NK-92 treated with Interleukin-12 subunit alpha and Interleukin-12 subunit beta, amount 100 ng/mL, for 24 hours (cell line): ENCODE measurements around the gene ETS2.

Experiments used
- DNase-seq: peaks from one replicate; lab custom pipeline; 2025; lab: John Stamatoyannopoulos, UW

The ETS2 gene

DNA sequence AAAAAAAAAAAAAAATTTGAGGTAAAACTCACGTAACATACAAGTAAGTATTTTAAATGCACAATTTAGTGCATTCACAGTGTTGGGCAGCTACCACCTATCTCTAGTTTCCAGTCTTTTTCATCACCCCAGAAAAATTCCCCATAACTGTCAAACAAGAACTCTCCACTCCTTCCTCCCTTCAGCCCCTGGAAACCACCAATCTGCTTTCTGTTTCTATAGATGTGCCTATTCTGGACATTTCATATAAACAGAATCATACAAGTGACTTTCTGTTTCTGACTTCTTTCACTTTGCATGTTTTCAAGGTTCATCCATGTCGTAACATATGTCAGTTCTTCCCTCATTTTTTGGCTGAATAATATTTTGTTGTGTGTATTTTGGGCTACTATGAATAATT lies 24.9 kb upstream of the ETS2 start:
- DNase-seq = no peak

DNA sequence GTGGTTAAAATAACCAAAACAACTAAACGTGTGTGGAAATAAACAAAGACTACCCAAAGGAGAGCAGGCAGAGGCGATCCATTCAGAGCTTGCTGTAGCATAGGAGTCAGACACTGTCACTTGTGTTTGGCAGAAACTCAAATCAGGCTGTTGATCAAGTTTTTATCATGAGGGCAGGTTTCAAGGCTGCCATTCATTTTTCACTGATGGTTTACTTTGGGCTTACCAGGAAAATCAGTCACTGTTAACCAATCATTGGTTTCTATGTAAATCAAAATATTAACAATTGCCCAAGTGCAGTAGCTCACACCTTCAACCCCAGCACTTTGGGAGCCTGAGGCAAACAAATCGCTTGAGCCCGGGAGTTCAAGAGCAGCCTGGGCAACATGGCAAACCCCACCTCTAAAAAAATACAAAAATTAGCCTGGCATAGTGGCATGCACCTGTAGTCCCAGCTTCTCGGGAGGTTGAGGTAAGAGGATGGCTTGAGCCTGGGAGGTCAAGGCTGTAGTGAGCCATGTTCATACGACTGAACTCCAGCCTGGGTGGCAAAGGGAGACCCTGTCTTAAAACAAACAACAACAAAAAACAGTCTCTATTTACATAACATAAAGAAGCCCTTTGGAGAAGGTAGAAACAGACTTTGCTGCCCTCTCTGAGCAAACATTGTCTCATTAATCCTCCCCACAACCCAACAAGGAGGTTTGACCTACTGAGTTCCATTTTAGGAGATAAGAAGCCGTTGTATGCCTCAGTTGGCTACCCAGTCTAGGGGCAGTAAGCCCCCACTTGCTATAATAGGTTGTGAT lies 21.1 kb upstream of the ETS2 start:
- DNase-seq = no peak

DNA sequence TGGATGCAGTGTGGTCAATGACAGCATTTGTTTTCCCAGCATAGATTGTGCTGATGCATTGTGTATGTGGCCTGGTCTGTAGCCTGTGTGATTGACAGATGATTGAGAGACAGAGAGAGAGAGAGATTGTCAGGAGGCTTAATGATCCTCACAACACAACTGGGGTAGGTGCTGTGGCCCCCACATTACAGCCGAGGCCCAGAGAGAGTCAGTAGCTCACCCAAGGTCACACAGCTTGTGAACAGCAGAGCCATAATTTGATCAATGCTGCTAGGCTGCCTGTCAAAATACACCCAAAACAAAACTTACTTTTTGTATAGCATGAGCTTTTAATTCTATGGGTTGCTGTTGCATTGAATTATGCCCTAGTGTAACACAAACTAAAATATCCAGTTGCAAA lies 20.2 kb upstream of the ETS2 start:
- DNase-seq = no peak

DNA sequence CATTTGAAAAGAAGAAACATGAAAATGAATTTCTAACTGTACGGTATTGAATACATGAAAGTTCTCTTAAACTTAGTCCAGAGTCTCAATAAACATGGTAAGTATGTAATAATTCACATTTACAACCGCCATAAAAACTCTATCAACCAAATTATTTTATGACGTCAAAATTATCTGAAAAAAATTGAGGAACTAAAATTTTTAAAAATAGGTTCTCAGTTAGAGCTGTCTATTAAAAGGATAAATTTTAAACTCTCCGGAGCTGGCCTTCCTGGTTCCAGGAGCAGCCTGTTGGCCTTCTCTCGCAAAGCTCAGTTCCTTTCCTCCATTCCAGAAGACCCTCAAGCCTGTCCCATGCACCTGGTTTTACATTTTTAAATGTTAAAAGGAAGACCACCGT lies 18.7 kb upstream of the ETS2 start:
- no peak for DNase-seq

DNA sequence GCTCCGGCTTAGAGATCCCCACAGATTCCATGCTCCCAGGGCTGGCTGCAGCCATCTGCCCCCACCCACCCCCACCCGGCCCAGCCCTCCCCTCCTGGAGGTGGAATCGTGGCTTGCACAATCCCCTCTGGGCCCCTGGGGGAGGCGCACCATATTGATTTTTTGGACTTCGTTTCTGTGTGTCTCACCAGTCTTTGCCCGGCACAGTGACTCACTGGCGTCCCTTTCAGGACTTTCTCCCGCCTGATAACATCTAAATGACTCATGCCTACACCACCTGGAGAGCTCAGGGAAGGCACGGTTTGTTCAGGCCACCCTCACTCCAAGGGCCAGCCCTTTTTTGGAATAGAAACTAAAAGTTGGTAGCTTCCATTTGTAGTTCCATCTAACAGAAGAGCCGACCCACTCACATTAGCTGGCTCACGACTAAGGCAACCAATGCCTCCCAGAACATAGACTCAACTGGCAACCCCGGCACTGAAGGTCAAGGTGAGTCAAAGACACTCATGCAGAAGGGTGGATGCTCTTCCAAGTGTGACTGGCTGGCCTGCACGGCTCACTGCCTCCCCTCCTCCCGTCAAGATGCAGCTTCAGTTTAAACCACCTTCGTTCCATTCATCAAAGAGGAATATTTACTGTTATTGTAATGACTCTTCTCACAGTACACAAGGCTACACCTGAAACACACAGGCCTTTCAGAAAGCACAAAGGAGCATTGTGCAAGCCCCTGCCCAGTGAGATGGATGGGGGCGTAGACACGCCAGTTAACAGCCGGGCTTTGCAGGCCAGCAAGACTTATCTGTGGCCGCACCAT lies 18.1 kb upstream of the ETS2 start:
- DNase-seq = no peak

DNA sequence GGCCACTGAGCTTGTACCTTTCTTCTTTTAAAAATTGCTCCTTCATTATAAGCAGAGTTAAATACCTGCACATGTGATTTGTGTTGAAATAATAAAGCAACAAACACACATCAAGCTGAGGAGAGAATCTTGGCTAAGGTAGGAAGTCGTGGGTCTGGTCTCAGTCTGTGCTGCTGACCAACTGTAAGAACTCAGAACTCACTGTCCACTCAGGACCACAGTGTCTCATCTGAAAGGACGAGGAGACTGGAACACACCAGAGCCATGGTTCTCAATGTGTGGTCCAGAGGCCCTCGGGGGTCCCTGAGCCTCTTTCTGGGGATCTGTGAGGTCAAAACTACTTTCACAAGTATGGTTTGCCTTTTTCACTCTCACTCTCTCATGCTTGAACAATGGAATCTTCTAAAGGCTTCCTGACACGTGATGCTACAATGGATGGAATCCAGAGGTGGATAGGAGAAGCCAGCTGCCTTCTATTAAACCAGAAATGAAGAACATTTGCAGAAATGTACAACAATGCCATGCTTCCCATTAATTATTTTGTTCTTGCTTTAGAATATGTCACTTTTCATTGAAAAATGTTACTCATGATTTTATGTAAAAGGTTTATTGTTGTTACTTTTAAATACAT lies 17.3 kb upstream of the ETS2 start:
- DNase-seq = no peak

DNA sequence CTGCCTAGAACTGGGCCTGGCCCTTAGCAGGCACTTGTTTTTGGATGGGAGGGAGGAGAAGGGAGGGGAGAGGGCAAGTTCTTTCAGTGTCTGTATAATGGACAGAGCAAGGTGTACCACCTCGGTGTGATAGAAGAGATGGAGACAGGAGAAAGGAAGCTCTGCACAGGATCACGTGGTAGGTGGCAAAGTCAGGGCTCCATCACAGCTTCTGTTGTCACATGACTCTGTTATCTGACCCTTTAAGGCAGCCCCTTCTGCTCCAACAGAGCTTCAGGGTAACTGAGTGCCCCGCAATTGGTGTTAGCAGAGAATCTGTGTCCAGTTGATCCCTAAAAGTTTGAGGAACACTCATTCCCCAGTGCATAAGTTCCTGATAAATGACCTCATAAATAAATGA lies 16.5 kb upstream of the ETS2 start:
- no peak for DNase-seq

DNA sequence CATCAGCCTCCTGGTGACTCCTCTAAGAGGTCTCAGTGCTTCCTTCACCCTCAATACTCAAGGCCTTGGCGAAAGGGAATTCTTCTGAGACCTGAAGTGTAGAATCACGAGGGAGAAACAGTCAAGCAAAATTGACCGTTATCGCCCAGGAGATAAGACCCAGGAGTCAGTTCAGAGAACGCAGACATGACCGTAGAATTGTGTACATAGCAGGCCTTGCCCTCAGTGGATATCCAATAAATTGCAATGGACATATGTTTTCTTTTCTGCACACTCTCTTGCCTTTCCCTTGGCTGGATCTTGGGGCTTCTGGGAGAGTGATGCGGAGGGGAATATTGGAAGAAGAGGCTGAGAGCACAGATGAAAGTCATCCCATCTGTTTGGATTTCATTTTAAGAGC lies 15.7 kb upstream of the ETS2 start:
- no peak for DNase-seq

DNA sequence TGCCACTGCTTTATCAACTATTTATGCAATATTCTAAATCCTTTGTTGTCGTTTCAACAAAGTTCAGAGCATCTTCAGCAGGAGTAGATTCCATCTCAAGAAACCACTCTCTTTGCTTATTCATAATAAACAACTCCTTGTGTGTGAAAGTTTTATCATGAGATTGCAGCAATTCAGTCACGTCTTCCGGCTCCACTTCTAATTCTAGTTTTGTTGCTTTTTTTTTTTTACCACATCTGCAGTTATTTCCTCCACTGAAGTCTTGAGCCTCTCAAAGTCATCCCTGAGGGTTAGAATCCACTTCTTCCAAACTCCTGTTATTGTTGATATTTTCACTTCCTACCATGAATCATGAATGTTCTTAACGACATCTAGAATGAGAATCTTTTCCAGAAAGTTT lies 14.8 kb upstream of the ETS2 start:
- no peak for DNase-seq

DNA sequence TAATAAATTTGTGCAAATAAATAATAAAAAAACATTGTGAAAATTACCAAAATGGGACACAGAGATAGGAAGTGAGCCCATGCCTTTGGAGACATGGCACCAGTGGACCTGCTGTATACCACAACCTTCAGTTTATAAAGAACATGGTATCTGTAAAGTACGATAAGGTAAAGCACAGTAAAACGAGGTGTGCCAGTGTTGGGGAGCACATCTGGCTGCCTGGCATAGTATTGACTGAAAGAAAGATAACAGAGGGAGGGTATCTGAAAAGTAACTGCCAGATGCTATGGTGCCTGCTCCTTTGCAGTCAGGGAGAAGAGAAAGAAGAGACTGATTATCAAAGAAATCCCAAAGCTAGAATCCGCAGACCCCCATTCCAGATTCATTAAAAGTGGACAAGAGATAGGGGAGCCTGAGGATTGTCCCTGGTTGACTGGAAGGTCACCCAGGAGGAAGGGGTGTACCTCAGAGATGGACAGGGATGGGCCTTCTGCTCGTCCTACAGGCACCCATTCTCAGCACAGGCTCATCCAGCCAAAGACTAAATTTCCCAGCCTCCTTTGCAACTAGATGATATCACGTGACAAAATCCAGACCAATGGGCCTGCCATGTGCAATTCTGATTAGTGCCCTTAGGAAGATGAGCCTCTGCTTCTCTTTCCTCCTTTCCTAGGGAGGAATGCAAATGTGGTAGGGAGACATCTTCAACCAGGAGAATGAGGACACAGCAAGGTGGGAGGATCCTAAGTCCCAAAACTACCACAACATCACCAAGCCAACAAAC lies 12.9 kb upstream of the ETS2 start:
- DNase-seq = no peak

DNA sequence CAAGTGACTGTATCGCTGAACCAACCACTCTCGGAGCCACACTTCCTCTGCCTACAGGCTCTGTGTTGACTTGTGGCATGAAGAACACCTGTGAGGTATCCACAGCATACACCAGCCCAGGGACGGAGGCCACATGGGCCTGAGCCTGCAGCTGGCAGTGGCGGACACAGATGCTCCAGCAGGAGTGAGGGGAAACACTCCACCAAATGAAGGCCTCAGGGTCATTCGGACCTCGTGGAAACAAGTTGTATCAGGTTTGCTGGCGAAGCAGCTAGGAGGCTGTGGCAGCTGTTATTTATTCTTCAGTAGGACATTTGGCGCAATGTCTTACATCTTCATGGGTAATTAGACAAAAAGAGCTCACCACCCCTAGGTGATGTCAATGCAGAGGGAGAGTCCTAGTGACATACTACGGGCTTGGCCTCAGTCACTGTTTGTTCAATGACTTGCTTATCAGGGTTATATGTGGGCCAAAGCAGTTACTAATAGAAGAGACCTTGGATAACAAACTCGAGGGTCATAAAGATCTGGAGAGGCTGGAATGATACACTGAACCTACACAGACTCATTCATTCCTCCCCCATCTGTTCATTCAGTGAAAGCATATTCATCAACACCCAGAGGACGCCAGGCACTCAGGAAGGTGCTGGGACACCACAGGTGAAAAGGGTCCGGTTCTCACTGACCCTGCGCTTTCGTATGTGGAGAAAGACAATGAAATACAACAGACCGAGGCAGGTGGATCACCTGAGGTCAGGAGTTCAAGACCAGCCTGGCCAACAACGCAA lies 11.6 kb upstream of the ETS2 start:
- DNase-seq = no peak

DNA sequence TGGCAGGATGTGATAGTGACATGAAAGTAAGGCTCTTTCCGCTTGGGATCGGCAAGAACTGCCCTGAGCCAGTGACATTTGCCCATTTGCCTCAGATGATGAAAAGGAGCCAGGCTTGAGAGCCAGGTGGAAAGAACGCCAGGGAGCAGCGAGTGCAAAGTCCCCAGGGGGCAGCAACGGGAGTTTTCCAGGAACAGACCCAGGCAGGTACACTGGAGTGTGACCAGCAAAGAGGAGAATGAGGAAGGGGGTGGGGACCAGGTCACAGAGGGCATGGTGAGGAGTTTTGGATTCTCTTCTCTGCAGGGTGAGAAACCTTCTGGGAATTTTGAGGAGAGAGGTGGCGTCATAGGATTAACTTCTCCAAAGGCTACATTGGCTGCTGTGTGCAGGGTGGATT lies 10.8 kb upstream of the ETS2 start:
- DNase-seq = no peak

DNA sequence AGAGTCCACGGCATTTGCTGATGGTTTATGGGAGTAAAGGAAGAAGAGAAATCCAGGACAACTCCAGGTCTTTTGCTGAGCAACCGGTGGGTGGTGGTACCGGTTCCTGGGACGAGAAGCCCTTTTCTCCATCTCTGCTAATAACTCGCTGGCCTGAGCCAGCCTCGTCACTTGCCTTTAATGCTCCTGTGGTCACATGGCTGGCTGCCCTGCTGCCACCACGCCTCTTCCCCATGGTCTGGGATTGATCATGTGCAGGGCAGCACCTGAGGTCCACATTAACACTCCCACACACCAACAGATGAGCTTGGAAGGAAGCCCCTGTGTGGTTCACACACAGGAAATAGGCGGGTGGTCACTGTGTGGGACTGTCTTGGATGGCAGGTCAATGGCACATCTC lies 10.3 kb upstream of the ETS2 start:
- no peak for DNase-seq

DNA sequence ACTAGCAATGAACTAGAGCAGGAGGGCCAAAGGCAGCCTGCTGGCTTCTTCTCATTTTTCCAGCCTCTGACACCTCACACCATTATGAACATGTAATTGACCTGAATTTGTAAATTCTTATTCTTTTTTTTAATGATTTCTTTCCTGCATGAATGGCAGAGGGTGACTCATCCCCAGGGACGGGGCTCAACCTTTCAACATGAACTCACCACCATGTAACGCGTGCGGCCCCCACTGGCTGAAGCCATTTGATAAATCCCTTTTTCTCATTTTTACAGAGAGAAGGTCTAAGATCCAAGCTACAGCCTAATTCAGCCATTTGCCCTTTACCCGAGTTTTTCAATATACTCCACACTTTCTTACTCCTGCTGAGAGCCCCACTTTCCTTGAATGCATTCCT lies 9.3 kb upstream of the ETS2 start:
- DNase-seq = no peak

DNA sequence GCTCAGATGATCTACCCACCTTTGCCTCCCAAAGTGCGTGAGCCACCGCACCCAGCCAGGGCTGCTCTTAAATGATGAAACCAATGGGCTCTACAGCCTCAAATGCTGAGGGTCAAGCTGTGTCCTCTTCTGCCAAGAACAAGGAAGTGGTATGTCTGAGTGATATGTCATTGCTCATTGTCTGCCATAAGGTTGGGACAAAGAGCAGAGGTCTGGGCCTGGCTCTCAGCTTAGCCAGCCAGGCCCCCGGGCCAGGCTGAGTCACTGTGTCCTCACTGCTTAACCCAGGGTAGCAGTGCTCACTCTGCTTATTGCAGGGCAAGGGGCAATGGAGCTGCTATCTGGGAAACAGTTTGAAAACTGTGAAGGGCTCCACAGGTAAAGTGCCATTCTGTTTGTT lies 8.3 kb upstream of the ETS2 start:
- DNase-seq = no peak

DNA sequence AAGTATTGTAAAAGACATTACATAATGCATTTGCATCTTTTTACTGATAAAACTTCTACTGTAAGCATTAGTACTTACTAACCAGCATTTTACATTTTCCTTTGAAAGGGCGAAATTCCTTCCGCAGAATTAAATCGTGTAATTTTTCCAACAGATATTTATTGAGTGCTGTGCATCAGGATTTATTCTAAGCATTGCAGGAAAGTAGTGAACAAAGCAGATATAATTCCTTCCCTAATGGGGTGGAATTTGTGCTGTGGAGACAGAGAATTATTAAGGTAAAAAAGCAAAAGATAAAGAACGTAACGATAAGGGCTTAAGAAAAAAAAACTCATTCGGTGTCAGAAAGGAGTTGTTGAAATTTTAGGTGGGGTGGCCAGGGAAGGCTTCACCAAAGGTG lies 7.6 kb upstream of the ETS2 start:
- DNase-seq = no peak

DNA sequence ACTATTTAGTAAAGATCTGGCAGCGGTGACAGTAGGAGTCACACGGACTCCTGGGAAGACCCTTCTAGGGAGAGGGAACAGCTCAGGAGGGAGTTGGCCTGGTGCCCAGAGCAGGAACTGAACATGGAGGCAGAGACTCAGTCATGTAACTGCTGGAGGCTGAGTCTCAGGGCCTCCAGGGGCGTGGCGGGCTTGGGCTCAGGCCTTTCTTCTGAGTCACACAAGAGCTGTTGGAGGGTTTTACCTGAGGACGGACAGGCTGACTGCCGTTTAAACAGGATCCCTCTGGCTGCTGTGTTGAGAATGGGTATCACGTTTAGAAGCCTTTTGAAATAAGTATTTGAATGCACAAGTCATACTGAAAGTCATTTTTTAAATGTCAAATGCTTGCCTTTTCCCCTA lies 7.2 kb upstream of the ETS2 start:
- DNase-seq = no peak

DNA sequence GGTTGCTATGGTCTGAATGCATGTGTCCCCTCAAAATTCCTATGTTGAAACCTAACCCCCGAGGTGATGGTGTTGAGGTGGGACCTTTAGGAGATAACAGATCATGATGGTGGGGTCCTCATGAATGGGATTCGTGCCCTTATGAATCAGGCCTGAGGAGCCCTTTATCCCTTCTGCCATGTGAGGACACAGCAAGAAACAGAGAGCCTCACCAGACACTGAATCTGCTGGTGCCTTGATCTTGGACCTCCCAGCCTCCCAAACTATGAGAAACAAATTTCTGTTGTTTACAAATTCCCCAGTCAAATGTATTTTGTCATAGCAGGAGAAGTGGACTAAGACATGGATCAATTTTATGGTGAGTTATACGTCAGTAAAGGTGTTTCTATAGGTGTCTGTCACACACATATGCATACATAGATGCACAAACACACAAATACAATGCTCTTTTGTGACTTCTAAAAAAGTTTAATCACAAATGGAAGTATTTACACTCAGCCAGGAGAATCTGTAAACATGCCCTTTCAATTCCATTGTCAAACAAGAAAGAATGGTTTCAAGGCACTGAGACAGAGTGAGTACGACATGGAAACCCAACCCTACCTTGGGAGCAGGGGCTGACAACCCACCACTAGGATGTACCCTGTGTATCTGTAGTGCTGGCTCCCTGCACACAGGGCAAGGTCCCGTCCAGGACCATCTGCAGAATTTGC lies 5.5 kb upstream of the ETS2 start:
- DNase-seq = no peak

DNA sequence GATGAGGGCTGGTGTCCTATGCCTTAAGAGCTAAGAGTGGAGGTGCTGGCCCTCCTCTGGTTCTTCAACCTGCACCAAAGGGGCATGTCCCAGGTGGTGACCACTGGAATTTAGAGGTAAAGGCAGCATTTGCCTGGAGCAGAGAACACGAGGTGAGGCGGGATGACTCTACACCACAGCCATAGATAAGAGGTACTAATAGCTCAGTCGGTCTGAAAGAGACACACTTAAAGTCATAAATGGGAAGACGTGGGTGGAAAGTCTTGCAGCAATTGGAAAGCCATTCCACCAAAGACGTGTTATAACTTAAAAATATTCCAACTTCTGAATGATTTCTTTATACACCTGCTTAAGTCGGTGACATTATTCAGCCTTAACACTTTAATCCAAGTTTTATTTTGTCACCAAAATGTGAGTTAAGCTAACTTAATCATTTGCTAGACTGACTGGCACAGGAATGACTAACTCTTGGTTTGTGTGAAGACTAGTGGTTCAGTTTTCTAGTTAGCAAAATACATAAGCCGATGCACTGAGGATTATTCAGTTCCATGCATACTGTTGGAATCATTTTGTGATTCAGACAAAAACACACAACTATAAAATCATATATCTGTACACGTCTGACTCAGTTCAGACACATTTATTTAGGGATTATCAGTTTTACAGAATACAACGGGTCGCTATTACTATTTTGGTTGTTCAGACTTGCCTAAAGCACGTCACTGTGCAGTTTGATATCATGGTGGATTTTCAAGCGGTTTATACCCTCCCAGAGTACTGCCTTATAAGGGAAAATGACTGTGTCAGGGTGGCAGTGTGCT lies 4.6 kb upstream of the ETS2 start:
- DNase-seq = no peak
